Nephron progenitor cell (in vitro differentiated cells): ENCODE data around the gene ZFR2.
"Not testable (repeated sequence)": the region's sequence is repeated elsewhere in the genome, so short reads cannot be mapped to it uniquely, and the experiment has no call there.

Experiments
- DNase-seq: peaks from one replicate; pipeline ENCODE4 v3.0.0; 2021
- H3K27ac Mint-ChIP-seq: 2 replicates; pipeline ENCODE4 v1.8.0; 2021; ENCODE audit warnings: mild to moderate bottlenecking, moderate library complexity, mixed read lengths
- H3K27me3 Mint-ChIP-seq: 2 replicates; pipeline ENCODE4 v1.8.0; 2021; ENCODE audit warnings: mild to moderate bottlenecking, low read depth, mixed read lengths; ENCODE audit not compliant: poor library complexity
- H3K36me3 Mint-ChIP-seq: 2 replicates; pipeline ENCODE4 v1.8.0; 2021; ENCODE audit warnings: low read depth, mixed read lengths
- H3K4me1 Mint-ChIP-seq: 2 replicates; pipeline ENCODE4 v1.8.0; 2021; ENCODE audit warnings: mixed read lengths
- H3K4me3 Mint-ChIP-seq: 2 replicates; pipeline ENCODE4 v1.8.0; 2021; ENCODE audit warnings: mild to moderate bottlenecking, moderate library complexity, mixed read lengths
- H3K9me3 Mint-ChIP-seq: 2 replicates; pipeline ENCODE4 v1.8.0; 2021; ENCODE audit warnings: mild to moderate bottlenecking, moderate library complexity, mixed read lengths
- TF ChIP-seq, protein P1 (sequence below): fragments of 200-600 bp; sonication (generic); IDR thresholded peaks from 2 replicates; pipeline ENCODE4 v1.5.0; 2021; ENCODE audit warnings: antibody characterized with exemption

ZFR2 gene

DNA sequence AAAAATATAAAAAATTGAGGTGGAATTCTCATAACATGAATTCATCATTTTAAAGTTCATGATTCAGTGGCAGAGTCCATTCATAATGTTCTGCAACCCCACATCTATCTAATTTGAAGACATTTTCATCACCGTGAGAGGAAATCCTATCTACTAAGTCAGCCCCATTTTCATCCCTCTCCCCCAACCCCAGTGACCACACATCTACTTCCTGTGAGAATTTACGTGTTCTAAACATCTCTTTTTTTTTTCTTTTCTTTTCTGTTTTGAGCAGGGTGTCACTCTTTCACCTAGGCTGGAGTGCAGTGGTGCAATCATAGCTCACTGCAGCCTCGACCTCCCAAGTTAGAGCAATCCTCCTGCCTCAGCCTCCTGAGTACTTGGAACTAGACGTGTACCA lies 29.1 kb upstream of the ZFR2 start:
- Mint-ChIP-seq H3K4me1 (no peaks in the 10 kb centered on the region), H3K27me3 (peaks cover 23% of the 10 kb centered on the region), H3K36me3 (no peaks in the 10 kb centered on the region), H3K27ac (no peak overlapping the region), H3K9me3 (peaks cover 9% of the 10 kb centered on the region), H3K4me3 (no peak overlapping the region)
- no peak for DNase-seq
- TF ChIP-seq, protein P1, sequence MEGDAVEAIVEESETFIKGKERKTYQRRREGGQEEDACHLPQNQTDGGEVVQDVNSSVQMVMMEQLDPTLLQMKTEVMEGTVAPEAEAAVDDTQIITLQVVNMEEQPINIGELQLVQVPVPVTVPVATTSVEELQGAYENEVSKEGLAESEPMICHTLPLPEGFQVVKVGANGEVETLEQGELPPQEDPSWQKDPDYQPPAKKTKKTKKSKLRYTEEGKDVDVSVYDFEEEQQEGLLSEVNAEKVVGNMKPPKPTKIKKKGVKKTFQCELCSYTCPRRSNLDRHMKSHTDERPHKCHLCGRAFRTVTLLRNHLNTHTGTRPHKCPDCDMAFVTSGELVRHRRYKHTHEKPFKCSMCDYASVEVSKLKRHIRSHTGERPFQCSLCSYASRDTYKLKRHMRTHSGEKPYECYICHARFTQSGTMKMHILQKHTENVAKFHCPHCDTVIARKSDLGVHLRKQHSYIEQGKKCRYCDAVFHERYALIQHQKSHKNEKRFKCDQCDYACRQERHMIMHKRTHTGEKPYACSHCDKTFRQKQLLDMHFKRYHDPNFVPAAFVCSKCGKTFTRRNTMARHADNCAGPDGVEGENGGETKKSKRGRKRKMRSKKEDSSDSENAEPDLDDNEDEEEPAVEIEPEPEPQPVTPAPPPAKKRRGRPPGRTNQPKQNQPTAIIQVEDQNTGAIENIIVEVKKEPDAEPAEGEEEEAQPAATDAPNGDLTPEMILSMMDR, result no peak

DNA sequence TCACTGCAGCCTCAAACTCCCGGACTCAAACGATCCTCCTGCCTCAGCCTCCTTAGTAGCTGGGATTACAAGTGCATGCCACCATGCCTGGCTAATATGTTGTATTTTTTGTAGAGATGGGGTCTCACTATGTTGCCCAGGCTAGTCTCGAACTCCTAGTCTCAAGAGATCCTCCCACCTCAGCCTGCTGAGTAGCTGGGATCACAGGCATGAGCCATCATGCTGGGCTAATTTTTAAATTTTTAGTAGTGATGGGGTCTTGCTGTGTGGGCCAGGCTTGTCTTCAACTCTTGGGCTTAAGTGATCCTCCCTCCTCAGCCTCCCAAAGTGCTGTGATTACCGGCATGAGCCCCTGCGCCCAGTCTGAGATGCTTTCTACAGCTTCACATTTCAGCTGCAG lies 26.9 kb upstream of the ZFR2 start:
- TF ChIP-seq, protein P1, result no peak
- Mint-ChIP-seq H3K27ac (no peak overlapping the region), H3K27me3 (peaks cover 23% of the 10 kb centered on the region), H3K4me1 (no peaks in the 10 kb centered on the region), H3K4me3 (no peak overlapping the region), H3K9me3 (peaks cover 9% of the 10 kb centered on the region), H3K36me3 (no peaks in the 10 kb centered on the region)
- DNase-seq, result no peak

DNA sequence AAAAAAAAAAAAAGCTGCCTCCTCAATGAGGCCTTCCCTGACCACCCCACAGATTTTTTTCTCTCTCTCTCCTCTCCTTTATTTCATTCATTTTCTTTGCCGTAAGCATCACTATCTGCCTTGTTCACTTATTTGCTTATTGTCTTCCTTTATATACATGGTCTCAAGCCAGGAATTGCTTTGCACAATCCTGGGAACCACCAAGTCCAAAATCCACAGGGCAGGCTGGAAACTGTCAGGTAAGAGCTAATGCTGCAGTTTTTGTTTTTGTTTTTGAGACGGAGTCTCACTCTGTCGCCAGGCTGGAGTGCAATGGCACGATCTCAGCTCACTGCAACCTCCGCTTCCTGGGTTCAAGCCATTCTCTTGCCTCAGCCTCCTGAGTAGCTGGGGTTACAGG lies 26.1 kb upstream of the ZFR2 start:
- H3K4me3 Mint-ChIP-seq, H3K9me3 Mint-ChIP-seq, H3K36me3 Mint-ChIP-seq, H3K4me1 Mint-ChIP-seq, DNase-seq, H3K27ac Mint-ChIP-seq: not testable (repeated sequence)
- H3K27me3 Mint-ChIP-seq, result peaks cover 18% of the 10 kb centered on the region

DNA sequence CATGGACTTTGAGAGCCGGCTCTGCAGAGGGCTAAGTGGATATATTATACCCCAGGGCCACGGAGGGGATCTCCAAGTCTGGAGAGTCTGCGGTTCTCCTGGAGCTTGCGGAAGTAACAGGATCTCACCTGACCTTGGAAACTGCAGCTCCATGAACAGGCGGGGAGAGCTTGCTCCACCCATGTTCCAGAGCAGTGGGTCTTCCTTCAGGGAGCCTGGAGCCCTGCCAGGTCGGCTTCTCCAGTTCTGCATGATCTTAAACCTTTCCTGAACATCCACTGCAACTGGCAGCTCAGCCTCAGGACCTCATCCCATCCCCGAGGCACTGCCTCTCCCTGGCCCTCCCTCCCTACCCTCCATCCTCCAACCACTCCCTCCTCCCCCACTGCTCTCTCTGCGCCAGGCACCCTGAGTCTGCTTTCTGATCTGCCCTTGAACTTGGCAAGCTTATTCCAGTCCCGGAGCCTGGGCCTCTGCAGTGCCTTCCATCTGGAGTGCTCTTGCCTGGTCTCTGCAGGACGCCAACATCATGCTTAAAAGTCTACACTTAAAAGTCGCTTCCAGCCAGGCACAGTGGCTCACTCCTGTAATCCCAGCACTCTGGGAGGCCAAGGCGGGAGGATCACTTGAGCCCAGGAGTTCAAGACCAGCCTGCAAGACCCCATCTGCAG lies 24.8 kb upstream of the ZFR2 start:
- TF ChIP-seq, protein P1, result no peak
- no peak for DNase-seq
- H3K4me3 Mint-ChIP-seq, result no peak overlapping the region
- H3K36me3 Mint-ChIP-seq, result no peaks in the 10 kb centered on the region
- peaks cover 15% of the 10 kb centered on the region for H3K27me3 Mint-ChIP-seq
- peaks cover 5% of the 10 kb centered on the region for H3K9me3 Mint-ChIP-seq
- H3K27ac Mint-ChIP-seq, result no peak overlapping the region
- H3K4me1 Mint-ChIP-seq, result no peaks in the 10 kb centered on the region

DNA sequence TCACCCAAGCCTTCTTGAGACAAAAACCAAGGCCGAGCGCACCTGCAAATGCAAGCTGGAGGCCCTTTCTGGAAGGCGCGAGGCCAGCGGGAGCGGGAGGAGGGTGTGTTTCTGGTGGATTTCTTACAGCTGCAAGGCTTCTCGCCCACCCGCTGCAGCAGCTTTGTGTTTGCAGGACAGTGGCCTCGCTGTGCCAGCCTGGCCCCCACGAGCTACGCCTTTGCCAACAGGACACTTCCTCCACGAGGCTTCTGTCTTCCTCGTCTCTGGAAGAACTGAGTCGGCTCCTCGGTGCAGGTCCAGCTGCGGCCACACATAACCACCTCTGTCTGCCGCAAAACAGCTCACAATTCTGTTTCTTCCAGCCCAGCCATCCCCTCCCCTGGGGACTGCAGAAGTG lies 21.8 kb upstream of the ZFR2 start:
- no peaks in the 10 kb centered on the region for H3K4me1 Mint-ChIP-seq
- DNase-seq, result no peak
- H3K27ac Mint-ChIP-seq, result no peak overlapping the region
- TF ChIP-seq, protein P1, result no peak
- H3K27me3 Mint-ChIP-seq, result peaks cover 5% of the 10 kb centered on the region
- H3K9me3 Mint-ChIP-seq, result no peaks in the 10 kb centered on the region
- no peaks in the 10 kb centered on the region for H3K36me3 Mint-ChIP-seq
- no peak overlapping the region for H3K4me3 Mint-ChIP-seq

DNA sequence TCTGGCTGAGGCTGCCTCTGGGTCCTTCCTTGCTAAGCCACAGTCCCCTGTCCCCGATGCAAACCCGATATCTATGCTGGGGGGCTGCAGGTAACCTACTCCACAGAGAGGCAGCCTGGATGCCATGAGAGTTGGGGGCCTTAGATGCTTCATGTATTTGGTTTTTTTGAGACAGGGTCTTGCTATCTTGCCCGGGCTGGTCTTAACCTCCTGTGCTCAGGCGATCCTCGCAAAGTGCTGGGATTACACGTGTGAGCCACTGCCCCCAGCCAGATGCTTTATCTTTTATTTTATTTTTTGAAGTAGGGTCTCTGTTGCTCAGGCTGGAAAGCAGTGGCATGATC lies 13.2 kb upstream of the ZFR2 start:
- TF ChIP-seq, protein P1, result no peak
- peaks cover 16% of the 10 kb centered on the region for H3K4me1 Mint-ChIP-seq
- no peaks in the 10 kb centered on the region for H3K36me3 Mint-ChIP-seq
- no peaks in the 10 kb centered on the region for H3K9me3 Mint-ChIP-seq
- H3K4me3 Mint-ChIP-seq, result peak overlapping the region; percentile 54
- H3K27me3 Mint-ChIP-seq, result peaks cover 72% of the 10 kb centered on the region
- no peak for DNase-seq
- no peak overlapping the region for H3K27ac Mint-ChIP-seq
